Loucy (cell line): Measurements from ENCODE around the gene CSTPP1.

Source experiments
- H2AFZ ChIP-seq: fragments of 200-600 bp; sonication (generic); 2 replicates; pipeline ENCODE4 v1.6.0; 2016; ENCODE audit warnings: antibody characterized with exemption, mild to moderate bottlenecking, low read length, moderate library complexity
- H3F3A ChIP-seq: fragments of 200-600 bp; 2 replicates; pipeline ENCODE4 v1.6.0; 2016; ENCODE audit warnings: antibody characterized with exemption, low read depth, mild to moderate bottlenecking
- H3K27me3 ChIP-seq: fragments of 200-600 bp; sonication (generic); 2 replicates; pipeline ENCODE4 v1.6.1; 2014; ENCODE audit warnings: low read length, mild to moderate bottlenecking; ENCODE audit not compliant: insufficient read depth, poor library complexity, severe bottlenecking
- H3K36me3 ChIP-seq: fragments of 200-600 bp; sonication (generic); 2 replicates; pipeline ENCODE4 v1.6.1; 2016; ENCODE audit warnings: low read length; ENCODE audit not compliant: insufficient read depth
- H3K4me1 ChIP-seq: fragments of 200-600 bp; sonication (generic); 2 replicates; pipeline ENCODE4 v1.5.1; 2014; ENCODE audit warnings: low read length, mild to moderate bottlenecking; ENCODE audit not compliant: insufficient read depth, poor library complexity, severe bottlenecking
- H3K4me2 ChIP-seq: fragments of 200-600 bp; sonication (generic); 2 replicates; pipeline ENCODE4 v1.6.0; 2014; ENCODE audit warnings: antibody characterized with exemption, low read length, low read depth, mild to moderate bottlenecking; ENCODE audit not compliant: poor library complexity, severe bottlenecking
- H3K4me3 ChIP-seq: fragments of 200-600 bp; sonication (generic); 2 replicates; pipeline ENCODE4 v1.5.1; 2014; ENCODE audit warnings: low read length, mild to moderate bottlenecking, mixed read lengths; ENCODE audit not compliant: poor library complexity, severe bottlenecking
- H3K79me2 ChIP-seq: fragments of 200-600 bp; sonication (generic); 2 replicates; pipeline ENCODE4 v1.6.1; 2014; ENCODE audit warnings: low read length; ENCODE audit not compliant: insufficient read depth
- H3K9ac ChIP-seq: fragments of 200-600 bp; sonication (generic); 2 replicates; pipeline ENCODE4 v1.6.0; 2014; ENCODE audit warnings: mild to moderate bottlenecking, low read depth, low read length, moderate library complexity; ENCODE audit not compliant: poor library complexity, severe bottlenecking
- H3K9me2 ChIP-seq: fragments of 200-600 bp; sonication (generic); replicated peaks from 2 replicates; pipeline ENCODE4 v1.6.1; 2016; ENCODE audit warnings: low read depth, low read length, mixed read lengths
- H3K9me3 ChIP-seq: fragments of 200-600 bp; sonication (generic); 2 replicates; pipeline ENCODE4 v1.6.1; 2014; ENCODE audit warnings: mild to moderate bottlenecking, antibody characterized with exemption, low read length, low read depth; ENCODE audit not compliant: insufficient read depth
- H4K20me1 ChIP-seq: fragments of 200-600 bp; sonication (generic); 2 replicates; pipeline ENCODE4 v1.6.0; 2014; ENCODE audit warnings: antibody characterized with exemption, low read length, mild to moderate bottlenecking; ENCODE audit not compliant: insufficient read depth, poor library complexity, severe bottlenecking
- CTCF ChIP-seq: fragments of 200-600 bp; sonication (generic); conservative IDR thresholded peaks from 2 replicates; pipeline ENCODE4 v1.5.1; 2014; ENCODE audit warnings: mild to moderate bottlenecking, antibody characterized with exemption, low read length
- EZH2phosphoT487 ChIP-seq: fragments of 200-600 bp; IDR thresholded peaks from 2 replicates; pipeline ENCODE4 v1.6.1; 2018; ENCODE audit warnings: antibody characterized with exemption, mild to moderate bottlenecking, moderate library complexity, borderline replicate concordance

CSTPP1 gene

GRCh38 chr11:47124675-47125074, 188.1 kb downstream of the CSTPP1 start:
- Histone ChIP-seq H3K4me1 (no peaks in the 10 kb centered on the region), H3K4me2 (no peak overlapping the region), H3K27me3 (no peaks in the 10 kb centered on the region), H2AFZ (no peak overlapping the region), H3K9me2 (no peaks in the 10 kb centered on the region), H3K79me2 (no peaks in the 10 kb centered on the region), H3K9me3 (no peaks in the 10 kb centered on the region), H3K9ac (no peak overlapping the region), H3F3A (no peaks in the 10 kb centered on the region), H4K20me1 (no peaks in the 10 kb centered on the region), H3K36me3 (no peaks in the 10 kb centered on the region), H3K4me3 (no peak overlapping the region)
- no peak for TF ChIP-seq CTCF
- no peak for TF ChIP-seq EZH2phosphoT487

GRCh38 chr11:47125083-47125482, 188.5 kb downstream of the CSTPP1 start:
- Histone ChIP-seq H3K79me2 (no peaks in the 10 kb centered on the region), H3F3A (no peaks in the 10 kb centered on the region), H3K9me2 (no peaks in the 10 kb centered on the region), H4K20me1 (no peaks in the 10 kb centered on the region), H3K9me3 (no peaks in the 10 kb centered on the region), H3K4me1 (no peaks in the 10 kb centered on the region), H2AFZ (no peak overlapping the region), H3K4me2 (no peak overlapping the region), H3K4me3 (no peak overlapping the region), H3K9ac (no peak overlapping the region), H3K36me3 (no peaks in the 10 kb centered on the region), H3K27me3 (no peaks in the 10 kb centered on the region)
- TF ChIP-seq EZH2phosphoT487, result no peak
- TF ChIP-seq CTCF, result no peak

- Histone ChIP-seq H3F3A (no peaks in the 10 kb centered on the region), H3K4me3 (no peak overlapping the region), H3K27me3 (no peaks in the 10 kb centered on the region), H3K9me2 (no peaks in the 10 kb centered on the region), H3K4me2 (no peak overlapping the region), H3K9ac (no peak overlapping the region), H2AFZ (no peak overlapping the region), H4K20me1 (no peaks in the 10 kb centered on the region), H3K36me3 (no peaks in the 10 kb centered on the region), H3K9me3 (no peaks in the 10 kb centered on the region), H3K4me1 (no peaks in the 10 kb centered on the region), H3K79me2 (no peaks in the 10 kb centered on the region)
- TF ChIP-seq EZH2phosphoT487, result no peak
- no peak for TF ChIP-seq CTCF
These were observed 190.7 kb downstream of the CSTPP1 start for GRCh38 chr11:47127213-47127612.
